ENCODE results near the gene RPS6KB2.
A peak's percentile ranks its signal among the peaks of the same experiment; 100 is the strongest.
"Not testable (repeated sequence)": the region's sequence is repeated elsewhere in the genome, so short reads cannot be mapped to it uniquely, and the experiment has no call there.

RPS6KB2 gene

GRCh38 chr11:67448220-67448609, 19.9 kb downstream of the RPS6KB2 start:
- no peak for DNase-seq

GRCh38 chr11:67449116-67449844, 21.0 kb downstream of the RPS6KB2 start:
- DNase-seq: no peak

- DNase-seq: no peak
These were observed 22.7 kb downstream of the RPS6KB2 start for GRCh38 chr11:67450796-67451657.

- DNase-seq: no peak
These were observed 23.3 kb downstream of the RPS6KB2 start for GRCh38 chr11:67451658-67451976.

GRCh38 chr11:67452141-67452952, 24.1 kb downstream of the RPS6KB2 start, which contains the start of gene GPR152:
TSS of gene GPR152 (minus strand) at chr11:67452729. CDS start at chr11:67452724, 5 bp downstream.
- DNase-seq: no peak

- DNase-seq: no peak
These were observed 25.8 kb downstream of the RPS6KB2 start for GRCh38 chr11:67453816-67454732.

GRCh38 chr11:67455054-67455453, 26.8 kb downstream of the RPS6KB2 start, which contains the start of gene CABP4:
TSS of gene CABP4 (plus strand) at chr11:67455354. CDS start at chr11:67455424, 70 bp downstream.
- no peak for DNase-seq

GRCh38 chr11:67456068-67456705, 27.9 kb downstream of the RPS6KB2 start:
- no peak for DNase-seq

- DNase-seq: no peak
These were observed 29.2 kb downstream of the RPS6KB2 start for GRCh38 chr11:67457453-67457852.

- no peak for DNase-seq
These were observed 30.0 kb downstream of the RPS6KB2 start for GRCh38 chr11:67458266-67458665.

GRCh38 chr11:67463186-67463585, 34.9 kb downstream of the RPS6KB2 start:
- DNase-seq: no peak

GRCh38 chr11:67463680-67464410, 35.6 kb downstream of the RPS6KB2 start:
- no peak for DNase-seq

- peak; percentile 80 for DNase-seq
These were observed 36.3 kb downstream of the RPS6KB2 start for GRCh38 chr11:67464411-67465188.

GRCh38 chr11:67465189-67465510, 36.9 kb downstream of the RPS6KB2 start:
- no peak for DNase-seq

- not testable (repeated sequence) for DNase-seq
These were observed 37.2 kb downstream of the RPS6KB2 start for GRCh38 chr11:67465530-67465929.

- no peak for DNase-seq
These were observed 38.1 kb downstream of the RPS6KB2 start for GRCh38 chr11:67466367-67466766.

GRCh38 chr11:67466962-67467771, 38.9 kb downstream of the RPS6KB2 start:
- DNase-seq: no peak

- DNase-seq: no peak
These were observed 39.8 kb downstream of the RPS6KB2 start for GRCh38 chr11:67468056-67468455.

- no peak for DNase-seq
These were observed 40.1 kb downstream of the RPS6KB2 start for GRCh38 chr11:67468456-67468758.

Measured in NCI-H748 treated with DMSO at 0.1 percent for 48 hours (cell line).